Neural cell (in vitro differentiated cells): Measurements from ENCODE around the gene APOBEC2. TPM values are rescaled to one million over a fixed set of nuclear protein-coding genes. Genes with fewer than 3 reads are reported as not detected.

ENCODE experiments used
- H2AFZ ChIP-seq: fragments of 200-600, 300-800 bp; sonication (generic), shearing (Covaris generic); 2 replicates; pipeline ENCODE4 v1.6.0; 2014; ENCODE audit warnings: low read depth, mild to moderate bottlenecking, antibody characterized with exemption, low read length, moderate library complexity
- H3F3A ChIP-seq: fragments of 200-600 bp; shearing (Covaris generic); 2 replicates; pipeline ENCODE4 v1.6.1; 2016; ENCODE audit warnings: mild to moderate bottlenecking, moderate library complexity, mixed read lengths, antibody characterized with exemption, low read length; ENCODE audit not compliant: insufficient read depth, poor library complexity, severe bottlenecking
- H3K27ac ChIP-seq: fragments of 200-600, 300-800 bp; sonication (generic), shearing (Covaris generic); 2 replicates; pipeline ENCODE4 v1.5.1; 2014; ENCODE audit warnings: mild to moderate bottlenecking, low read length, moderate library complexity
- H3K27me3 ChIP-seq: fragments of 300-800, 200-600 bp; sonication (generic), shearing (Covaris generic); 2 replicates; pipeline ENCODE4 v1.6.0; 2014; ENCODE audit warnings: mild to moderate bottlenecking, low read depth, low read length, moderate library complexity; ENCODE audit not compliant: insufficient read depth
- H3K36me3 ChIP-seq: fragments of 300-800, 200-600 bp; sonication (generic), shearing (Covaris generic); 2 replicates; pipeline ENCODE4 v1.5.1; 2014; ENCODE audit warnings: mild to moderate bottlenecking, antibody characterized with exemption, low read length, moderate library complexity; ENCODE audit not compliant: insufficient read depth
- H3K4me2 ChIP-seq: fragments of 300-800, 200-600 bp; sonication (generic), shearing (Covaris generic); 2 replicates; pipeline ENCODE4 v1.6.0; 2014; ENCODE audit warnings: mild to moderate bottlenecking, low read length
- H3K4me3 ChIP-seq: fragments of 300-800, 200-600 bp; sonication (generic), shearing (Covaris generic); 2 replicates; pipeline ENCODE4 v1.5.1; 2014; ENCODE audit warnings: mild to moderate bottlenecking, low read length, moderate library complexity
- H3K79me2 ChIP-seq: fragments of 200-600 bp; shearing (Covaris generic); replicated peaks from 2 replicates; pipeline ENCODE4 v1.6.0; 2014; ENCODE audit warnings: mild to moderate bottlenecking, low read length, moderate library complexity; ENCODE audit not compliant: insufficient read depth
- H3K9ac ChIP-seq: fragments of 300-800, 200-600 bp; sonication (generic), shearing (Covaris generic); 2 replicates; pipeline ENCODE4 v1.6.1; 2016; ENCODE audit warnings: mild to moderate bottlenecking, low read length, mixed read lengths
- H3K9me2 ChIP-seq: fragments of 200-600 bp; shearing (Covaris generic); 2 replicates; pipeline ENCODE4 v1.6.1; 2016; ENCODE audit warnings: mild to moderate bottlenecking, low read length, mixed read lengths; ENCODE audit not compliant: insufficient read depth
- H3K9me3 ChIP-seq: fragments of 200-600, 300-800 bp; sonication (generic), shearing (Covaris generic); 2 replicates; pipeline ENCODE4 v1.6.1; 2016; ENCODE audit warnings: mild to moderate bottlenecking, mixed run types, low read length, moderate library complexity, mixed read lengths
- H4K20me1 ChIP-seq: fragments of 200-600 bp; shearing (Covaris generic); 2 replicates; pipeline ENCODE4 v1.6.1; 2016; ENCODE audit warnings: mild to moderate bottlenecking, mixed run types; ENCODE audit not compliant: insufficient read depth
- CTCF ChIP-seq: fragments of 450-650 bp; IDR thresholded peaks from 2 replicates; pipeline ENCODE4 v1.5.1; 2014; ENCODE audit warnings: antibody characterized with exemption, mild to moderate bottlenecking, moderate library complexity; ENCODE audit not compliant: poor library complexity, severe bottlenecking
- EP300 ChIP-seq: fragments of 450-650 bp; conservative IDR thresholded peaks from 2 replicates; pipeline ENCODE4 v1.6.1; 2014; ENCODE audit warnings: antibody characterized with exemption, mild to moderate bottlenecking, moderate library complexity; ENCODE audit not compliant: poor library complexity, severe bottlenecking
- EZH2 ChIP-seq: fragments of 200-600, 300-800 bp; shearing (Covaris generic), sonication (generic); IDR thresholded peaks from 2 replicates; pipeline ENCODE4 v1.6.1; 2014; ENCODE audit warnings: antibody characterized with exemption, low read length, borderline replicate concordance, mild to moderate bottlenecking; ENCODE audit not compliant: insufficient read depth, poor library complexity, severe bottlenecking
- MXI1 ChIP-seq: fragments of 450-650 bp; conservative IDR thresholded peaks from 2 replicates; pipeline ENCODE4 v1.6.1; 2014; ENCODE audit warnings: antibody characterized with exemption, mild to moderate bottlenecking; ENCODE audit not compliant: poor library complexity, severe bottlenecking
- POLR2AphosphoS5 ChIP-seq: IDR thresholded peaks from 2 replicates; pipeline ENCODE4 v1.6.1; 2012
- RAD21 ChIP-seq: fragments of 450-650 bp; conservative IDR thresholded peaks from 2 replicates; pipeline ENCODE4 v1.6.1; 2014; ENCODE audit warnings: antibody characterized with exemption, mild to moderate bottlenecking, moderate library complexity
- REST ChIP-seq: IDR thresholded peaks from 2 replicates; pipeline ENCODE4 v1.6.1; 2012; ENCODE audit warnings: borderline replicate concordance
- SMC3 ChIP-seq: fragments of 450-650 bp; conservative IDR thresholded peaks from 2 replicates; pipeline ENCODE4 v1.6.1; 2014; ENCODE audit warnings: antibody characterized with exemption, mild to moderate bottlenecking, moderate library complexity; ENCODE audit not compliant: poor library complexity
- TAF1 ChIP-seq: IDR thresholded peaks from 2 replicates; pipeline ENCODE4 v1.6.1; 2012; ENCODE audit warnings: low read depth
- polyA plus RNA-seq: library from polyadenylated mRNA; depleted of rRNA; stranded (reverse); fragments of >200 nt; gene quantifications from 2 replicates; pipeline ENCODE4 v1.2.3, GENCODE V29; 2014

The APOBEC2 gene
- polyA plus RNA-seq, 1 donor from 2014 or later = not detected

- H3K27me3 ChIP-seq = no peaks in the 10 kb centered on the region
- H3K9me2 ChIP-seq = no peaks in the 10 kb centered on the region
- TF ChIP-seq EP300 (no peak), EZH2 (no peak), TAF1 (no peak), POLR2AphosphoS5 (no peak), CTCF (no peak), REST (no peak), MXI1 (no peak), RAD21 (no peak), SMC3 (no peak)
- no peaks in the 10 kb centered on the region for H3K9me3 ChIP-seq
- no peak overlapping the region for H3K4me2 ChIP-seq
- H4K20me1 ChIP-seq = no peaks in the 10 kb centered on the region
- H3K79me2 ChIP-seq = no peaks in the 10 kb centered on the region
- no peaks in the 10 kb centered on the region for H3F3A ChIP-seq
- H3K4me3 ChIP-seq = no peak overlapping the region
- H3K9ac ChIP-seq = no peak overlapping the region
- no peak overlapping the region for H2AFZ ChIP-seq
- no peak overlapping the region for H3K27ac ChIP-seq
- H3K36me3 ChIP-seq = no peaks in the 10 kb centered on the region
Measured at GRCh38 chr6:41043151-41043550, 9.9 kb upstream of the APOBEC2 start.

GRCh38 chr6:41045664-41046063, 7.3 kb upstream of the APOBEC2 start:
- Histone ChIP-seq H2AFZ (no peak overlapping the region), H3K4me3 (no peak overlapping the region), H4K20me1 (no peaks in the 10 kb centered on the region), H3K27ac (no peak overlapping the region), H3K36me3 (no peaks in the 10 kb centered on the region), H3K4me2 (no peak overlapping the region), H3K9me3 (no peaks in the 10 kb centered on the region), H3K9me2 (no peaks in the 10 kb centered on the region), H3F3A (no peaks in the 10 kb centered on the region), H3K79me2 (no peaks in the 10 kb centered on the region), H3K9ac (no peak overlapping the region), H3K27me3 (no peaks in the 10 kb centered on the region)
- TF ChIP-seq EZH2 (no peak), SMC3 (no peak), MXI1 (no peak)

- Histone ChIP-seq H3K27ac (no peak overlapping the region), H4K20me1 (no peaks in the 10 kb centered on the region), H3K4me2 (no peak overlapping the region), H3K36me3 (no peaks in the 10 kb centered on the region), H3K9me2 (no peaks in the 10 kb centered on the region), H3K9ac (no peak overlapping the region), H3K9me3 (no peaks in the 10 kb centered on the region), H3K4me3 (no peak overlapping the region), H3K79me2 (no peaks in the 10 kb centered on the region), H3F3A (no peaks in the 10 kb centered on the region), H3K27me3 (no peaks in the 10 kb centered on the region), H2AFZ (no peak overlapping the region)
- TF ChIP-seq POLR2AphosphoS5 (no peak), REST (no peak), TAF1 (no peak), EP300 (no peak), SMC3 (no peak), RAD21 (no peak), MXI1 (no peak), CTCF (no peak), EZH2 (no peak)
Measured at GRCh38 chr6:41046084-41046483, 6.9 kb upstream of the APOBEC2 start.
